Heart left ventricle (tissue), 13 donors: ENCODE data around the gene SBSN.

ENCODE experiments used
- POLR2A ChIP-seq, 2 donors: fragments of 450-650 bp; IDR thresholded peaks; one replicate each; pipeline ENCODE4 v1.6.1; 2017; ENCODE audit warnings: antibody characterized with exemption in 2 of 2, mild to moderate bottlenecking in 2 of 2, moderate library complexity in 2 of 2
- TF ChIP-seq, protein P1 (sequence below), 12 donors: fragments of 200-600 bp; sonication (generic) in 4 of 12; IDR thresholded peaks; one replicate each; pipeline versions ENCODE4 v1.5.0 to v1.8.0; 2018 to 2022; ENCODE audit warnings: antibody characterized with exemption in 12 of 12, mild to moderate bottlenecking in 5 of 12
- donor health status: ischemic (EF 13 %, LVEDD 7.1; RV severe dilation, severe dysfunction).
- donor health status: DM: no; HTN: yes; CAD: no.
- donor health status: DM: no; HTN: no; CAD: no.
- donor health status: ischemic (EF 25% LVEDD 6.9; RV normal size, moderate dysfunction).
- donor health status: ischemic (EF 25% LVEDD 5.7; RV mildly dilated, moderate dysfunction).
- donor health status: ischemic (EF 35%, LVEDD 5.7; RV mildly dilated, moderate dysfunction).
- donor health status: nonischemic (EF 11% LVEDD 7.7; RV severe dilation, severe dysfunction).
- donor health status: DM: yes; HTN: yes; CAD: no.
- donor health status: PGD.
- donor health status: ischemic (EF 29% LVEDD 5.4; RV normal size, mild dysfunction).
- donor health status: nonischemic (EF 23%, LVEDD 6.1; RV moderate dilation, normal function).

DNA sequence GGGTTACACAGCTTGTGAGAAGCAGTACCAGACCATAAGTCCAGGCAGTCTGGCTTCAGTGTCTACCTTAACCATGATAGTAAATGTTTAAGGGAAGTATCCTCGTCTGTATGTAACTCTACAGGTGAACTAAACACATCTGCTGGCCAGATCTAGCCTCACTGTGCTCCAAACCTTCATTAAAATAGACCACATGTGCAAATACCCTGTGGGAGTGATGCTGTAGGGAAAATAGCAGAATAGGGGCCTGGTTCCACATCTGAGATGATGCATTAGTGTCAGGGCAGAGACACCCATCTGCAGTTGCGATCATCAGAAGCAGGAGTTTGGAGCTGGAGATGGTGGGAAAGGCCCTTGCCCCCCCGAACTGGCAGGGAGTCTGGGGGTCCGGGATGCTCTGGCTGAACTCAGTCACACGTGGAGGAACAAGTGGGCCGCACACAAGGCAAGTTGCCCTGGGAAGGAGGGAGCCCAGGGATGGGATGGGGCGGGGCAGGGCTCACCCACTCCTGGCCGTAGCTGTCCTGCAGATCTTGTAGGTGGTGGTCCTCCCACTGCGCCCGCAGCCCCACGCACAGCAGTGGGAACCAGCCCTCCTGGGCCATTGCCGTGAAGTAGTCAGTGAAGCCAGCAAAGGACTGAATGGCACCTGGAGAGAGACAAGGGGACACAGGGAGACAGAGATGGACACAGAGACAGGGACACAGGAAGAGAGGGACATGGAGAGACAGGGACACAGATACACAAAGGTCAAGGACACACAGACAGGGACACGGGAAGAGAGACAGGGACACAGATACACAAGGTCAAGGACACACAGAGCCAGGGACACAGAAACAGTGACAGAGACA is 24.6 kb upstream of the SBSN start:
- TF ChIP-seq POLR2A (IDR thresholded peaks at IDR 0.05), result no peak
- TF ChIP-seq, protein P1, sequence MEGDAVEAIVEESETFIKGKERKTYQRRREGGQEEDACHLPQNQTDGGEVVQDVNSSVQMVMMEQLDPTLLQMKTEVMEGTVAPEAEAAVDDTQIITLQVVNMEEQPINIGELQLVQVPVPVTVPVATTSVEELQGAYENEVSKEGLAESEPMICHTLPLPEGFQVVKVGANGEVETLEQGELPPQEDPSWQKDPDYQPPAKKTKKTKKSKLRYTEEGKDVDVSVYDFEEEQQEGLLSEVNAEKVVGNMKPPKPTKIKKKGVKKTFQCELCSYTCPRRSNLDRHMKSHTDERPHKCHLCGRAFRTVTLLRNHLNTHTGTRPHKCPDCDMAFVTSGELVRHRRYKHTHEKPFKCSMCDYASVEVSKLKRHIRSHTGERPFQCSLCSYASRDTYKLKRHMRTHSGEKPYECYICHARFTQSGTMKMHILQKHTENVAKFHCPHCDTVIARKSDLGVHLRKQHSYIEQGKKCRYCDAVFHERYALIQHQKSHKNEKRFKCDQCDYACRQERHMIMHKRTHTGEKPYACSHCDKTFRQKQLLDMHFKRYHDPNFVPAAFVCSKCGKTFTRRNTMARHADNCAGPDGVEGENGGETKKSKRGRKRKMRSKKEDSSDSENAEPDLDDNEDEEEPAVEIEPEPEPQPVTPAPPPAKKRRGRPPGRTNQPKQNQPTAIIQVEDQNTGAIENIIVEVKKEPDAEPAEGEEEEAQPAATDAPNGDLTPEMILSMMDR (IDR thresholded peaks at IDR 0.05), result no peak
